ENCODE results near the gene EDDM3A. TPM values are rescaled to one million over a fixed set of nuclear protein-coding genes. Genes with fewer than 3 reads are reported as not detected.

The EDDM3A gene
- total RNA-seq, 1 donor from 2014 or later: not detected

DNA sequence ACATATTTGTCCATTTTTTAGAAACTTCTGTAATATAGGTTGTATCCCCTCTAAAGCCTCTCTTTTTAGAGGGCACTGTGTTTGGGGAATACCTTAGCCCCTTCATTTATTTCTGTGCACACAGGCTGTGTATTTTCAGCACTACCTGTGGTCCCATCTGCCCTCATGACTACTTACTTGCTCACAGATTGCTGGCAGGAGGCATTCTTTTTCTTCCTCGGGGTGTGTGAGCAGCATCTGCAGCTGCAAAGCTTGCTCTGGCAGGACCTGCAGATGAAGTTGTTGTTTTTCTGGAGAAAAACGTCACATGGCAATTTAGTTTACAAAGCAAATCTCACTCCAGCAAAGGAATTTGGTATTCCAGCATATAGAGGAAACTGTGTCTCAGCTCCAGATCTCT lies 32.8 kb upstream of the EDDM3A start:
- Histone ChIP-seq H3K79me2 (ENCODE audit: insufficient read depth, low read length) (no peaks in the 10 kb centered on the region), H2AFZ (ENCODE audit: low read depth, low read length) (no peak overlapping the region), H3K9ac (ENCODE audit: low read length) (no peak overlapping the region), H3K27ac (ENCODE audit: low read depth, low read length) (no peak overlapping the region), H4K20me1 (ENCODE audit: insufficient read depth, low read length) (no peaks in the 10 kb centered on the region), H3K27me3 (ENCODE audit: insufficient read depth, low read length) (no peaks in the 10 kb centered on the region), H3K36me3 (ENCODE audit: insufficient read depth, low read length) (no peaks in the 10 kb centered on the region), H3K4me1 (ENCODE audit: insufficient read depth, low read length) (no peaks in the 10 kb centered on the region), H3K4me3 (ENCODE audit: insufficient read depth, low read depth, low read length) (no peak overlapping the region), H3K9me3 (ENCODE audit: insufficient read depth, low read depth, low read length) (peaks cover 3% of the 10 kb centered on the region), H3K4me2 (ENCODE audit: low read length) (no peak overlapping the region)
- TF ChIP-seq EZH2 (IDR thresholded peaks at IDR 0.05; ENCODE audit: insufficient read depth, low read length): no peak
- TF ChIP-seq, protein P1, sequence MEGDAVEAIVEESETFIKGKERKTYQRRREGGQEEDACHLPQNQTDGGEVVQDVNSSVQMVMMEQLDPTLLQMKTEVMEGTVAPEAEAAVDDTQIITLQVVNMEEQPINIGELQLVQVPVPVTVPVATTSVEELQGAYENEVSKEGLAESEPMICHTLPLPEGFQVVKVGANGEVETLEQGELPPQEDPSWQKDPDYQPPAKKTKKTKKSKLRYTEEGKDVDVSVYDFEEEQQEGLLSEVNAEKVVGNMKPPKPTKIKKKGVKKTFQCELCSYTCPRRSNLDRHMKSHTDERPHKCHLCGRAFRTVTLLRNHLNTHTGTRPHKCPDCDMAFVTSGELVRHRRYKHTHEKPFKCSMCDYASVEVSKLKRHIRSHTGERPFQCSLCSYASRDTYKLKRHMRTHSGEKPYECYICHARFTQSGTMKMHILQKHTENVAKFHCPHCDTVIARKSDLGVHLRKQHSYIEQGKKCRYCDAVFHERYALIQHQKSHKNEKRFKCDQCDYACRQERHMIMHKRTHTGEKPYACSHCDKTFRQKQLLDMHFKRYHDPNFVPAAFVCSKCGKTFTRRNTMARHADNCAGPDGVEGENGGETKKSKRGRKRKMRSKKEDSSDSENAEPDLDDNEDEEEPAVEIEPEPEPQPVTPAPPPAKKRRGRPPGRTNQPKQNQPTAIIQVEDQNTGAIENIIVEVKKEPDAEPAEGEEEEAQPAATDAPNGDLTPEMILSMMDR (IDR thresholded peaks at IDR 0.05; ENCODE audit: insufficient read depth, low read depth, low read length): no peak
- H3K9me3 Mint-ChIP-seq (ENCODE audit: unreplicated experiment): peaks cover 8% of the 10 kb centered on the region
- FAIRE-seq (no peak), DNase-seq (ENCODE audit: low read depth) (no peak)
- no peak overlapping the region for H3K27ac Mint-ChIP-seq (ENCODE audit: unreplicated experiment)
- H3K36me3 Mint-ChIP-seq (ENCODE audit: low read depth, unreplicated experiment): peaks cover 2% of the 10 kb centered on the region
- peaks cover 2% of the 10 kb centered on the region for H3K27me3 Mint-ChIP-seq (ENCODE audit: low read depth, unreplicated experiment)
- H3K4me3 Mint-ChIP-seq (ENCODE audit: unreplicated experiment): no peak overlapping the region
- H3K4me1 Mint-ChIP-seq (ENCODE audit: low read depth, unreplicated experiment): peaks cover 11% of the 10 kb centered on the region

DNA sequence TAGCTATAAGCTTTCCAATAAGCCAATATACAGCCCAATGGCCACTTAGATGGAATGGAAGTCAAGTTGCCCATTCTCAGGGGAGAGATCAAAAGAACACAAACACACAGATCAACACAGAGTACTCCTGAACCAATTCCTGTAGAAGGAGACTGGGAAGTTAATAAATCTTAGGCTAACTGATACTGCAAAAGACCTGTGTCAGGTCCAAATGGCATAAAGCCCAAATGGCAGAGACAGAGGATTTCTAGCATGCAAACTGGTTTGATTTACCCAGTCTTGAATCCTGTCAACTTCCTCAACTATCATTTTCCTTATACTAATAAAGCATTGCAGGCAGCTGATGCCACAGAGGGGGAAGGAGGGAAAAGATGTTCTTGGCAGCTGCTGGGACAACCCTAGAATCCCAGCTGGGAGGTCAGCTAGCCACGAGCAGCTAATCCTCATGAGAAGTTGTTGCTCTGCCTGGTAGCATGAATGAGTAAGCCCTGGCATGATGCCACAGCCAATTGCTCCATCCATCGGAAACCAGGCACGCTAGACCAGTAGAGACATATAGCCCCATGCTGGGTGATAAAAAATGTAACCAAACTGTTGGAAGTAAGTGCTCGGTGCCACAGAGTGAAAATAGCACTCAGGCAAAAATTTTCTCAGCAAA lies 31.0 kb upstream of the EDDM3A start:
- Histone ChIP-seq H3K9ac (ENCODE audit: low read length) (no peak overlapping the region), H3K27me3 (ENCODE audit: insufficient read depth, low read length) (no peaks in the 10 kb centered on the region), H3K4me3 (ENCODE audit: insufficient read depth, low read depth, low read length) (no peak overlapping the region), H2AFZ (ENCODE audit: low read depth, low read length) (no peak overlapping the region), H3K36me3 (ENCODE audit: insufficient read depth, low read length) (no peaks in the 10 kb centered on the region), H4K20me1 (ENCODE audit: insufficient read depth, low read length) (no peaks in the 10 kb centered on the region), H3K27ac (ENCODE audit: low read depth, low read length) (no peak overlapping the region), H3K4me2 (ENCODE audit: low read length) (no peak overlapping the region), H3K9me3 (ENCODE audit: insufficient read depth, low read depth, low read length) (peaks cover 3% of the 10 kb centered on the region), H3K79me2 (ENCODE audit: insufficient read depth, low read length) (no peaks in the 10 kb centered on the region), H3K4me1 (ENCODE audit: insufficient read depth, low read length) (no peaks in the 10 kb centered on the region)
- no peak overlapping the region for H3K27ac Mint-ChIP-seq (ENCODE audit: unreplicated experiment)
- DNase-seq (ENCODE audit: low read depth) (no peak), FAIRE-seq (no peak)
- H3K27me3 Mint-ChIP-seq (ENCODE audit: low read depth, unreplicated experiment): peaks cover 2% of the 10 kb centered on the region
- TF ChIP-seq, protein P1 (IDR thresholded peaks at IDR 0.05; ENCODE audit: insufficient read depth, low read depth, low read length): no peak
- TF ChIP-seq EZH2 (IDR thresholded peaks at IDR 0.05; ENCODE audit: insufficient read depth, low read length): no peak
- H3K9me3 Mint-ChIP-seq (ENCODE audit: unreplicated experiment): peaks cover 8% of the 10 kb centered on the region
- no peak overlapping the region for H3K4me3 Mint-ChIP-seq (ENCODE audit: unreplicated experiment)
- H3K4me1 Mint-ChIP-seq (ENCODE audit: low read depth, unreplicated experiment): peaks cover 11% of the 10 kb centered on the region
- H3K36me3 Mint-ChIP-seq (ENCODE audit: low read depth, unreplicated experiment): peaks cover 2% of the 10 kb centered on the region

DNA sequence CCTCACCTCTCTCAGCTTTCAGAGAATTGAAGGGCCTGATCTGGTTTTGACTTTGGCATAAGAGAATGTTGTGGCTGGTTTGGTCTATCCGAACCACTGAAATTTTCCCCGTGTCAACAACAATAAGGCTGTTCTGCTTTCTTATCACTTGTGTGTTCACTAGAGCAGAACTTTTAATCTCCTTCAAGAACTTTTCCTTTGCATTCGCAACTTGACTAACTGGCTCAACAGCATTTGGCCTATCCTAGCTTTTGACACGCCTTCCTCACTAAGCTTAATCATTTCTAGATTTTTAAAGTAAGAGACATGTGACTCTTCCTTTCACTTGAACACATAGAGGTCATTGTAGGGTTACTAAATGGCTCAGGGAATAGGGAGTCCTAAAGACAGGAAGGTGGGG lies 25.9 kb upstream of the EDDM3A start:
- peaks cover 15% of the 10 kb centered on the region for H3K9me3 Mint-ChIP-seq (ENCODE audit: unreplicated experiment)
- no peak overlapping the region for H3K27ac ChIP-seq (ENCODE audit: low read depth, low read length)
- no peaks in the 10 kb centered on the region for H3K79me2 ChIP-seq (ENCODE audit: insufficient read depth, low read length)
- no peak overlapping the region for H3K4me2 ChIP-seq (ENCODE audit: low read length)
- no peak overlapping the region for H3K4me3 Mint-ChIP-seq (ENCODE audit: unreplicated experiment)
- DNase-seq (ENCODE audit: low read depth): no peak
- TF ChIP-seq, protein P1 (IDR thresholded peaks at IDR 0.05; ENCODE audit: insufficient read depth, low read depth, low read length): no peak
- no peak for TF ChIP-seq EZH2 (IDR thresholded peaks at IDR 0.05; ENCODE audit: insufficient read depth, low read length)
- no peak overlapping the region for H3K9ac ChIP-seq (ENCODE audit: low read length)
- peaks cover 3% of the 10 kb centered on the region for H3K9me3 ChIP-seq (ENCODE audit: insufficient read depth, low read depth, low read length)
- no peak overlapping the region for H2AFZ ChIP-seq (ENCODE audit: low read depth, low read length)
- peaks cover 9% of the 10 kb centered on the region for H3K36me3 Mint-ChIP-seq (ENCODE audit: low read depth, unreplicated experiment)
- no peak overlapping the region for H3K4me3 ChIP-seq (ENCODE audit: insufficient read depth, low read depth, low read length)
- H3K4me1 ChIP-seq (ENCODE audit: insufficient read depth, low read length): no peaks in the 10 kb centered on the region
- H3K27me3 Mint-ChIP-seq (ENCODE audit: low read depth, unreplicated experiment): peaks cover 8% of the 10 kb centered on the region
- no peak for FAIRE-seq
- H3K27me3 ChIP-seq (ENCODE audit: insufficient read depth, low read length): peaks cover 6% of the 10 kb centered on the region
- H3K36me3 ChIP-seq (ENCODE audit: insufficient read depth, low read length): no peaks in the 10 kb centered on the region
- no peaks in the 10 kb centered on the region for H4K20me1 ChIP-seq (ENCODE audit: insufficient read depth, low read length)
- H3K27ac Mint-ChIP-seq (ENCODE audit: unreplicated experiment): no peak overlapping the region
- H3K4me1 Mint-ChIP-seq (ENCODE audit: low read depth, unreplicated experiment): peaks cover 6% of the 10 kb centered on the region

All from astrocyte (in vitro differentiated cells and primary cell).